Endothelial cell of umbilical vein (primary cell): Measurements from ENCODE around the gene C1orf226. TPM values are rescaled to one million over a fixed set of nuclear protein-coding genes. Genes with fewer than 3 reads are reported as not detected.

Experiments used
- BruUV-seq: library from RNA; stranded (reverse); fragments of 400-500 nt; replicated peaks from 2 replicates; lab custom pipeline; 2021; lab: Mats Ljungman, UMichigan
- CTCF ChIA-PET: fragments of 300-600, 350-600 bp; sonication (Branson Sonifier 250); formaldehyde crosslinking; loops from one replicate; lab custom pipeline; 2021; ENCODE audit warnings: antibody characterized with exemption, inconsistent platforms; lab: Charles Lee
- POLR2A ChIA-PET: fragments of 300-600, 350-600 bp; sonication (Branson Sonifier 250); formaldehyde crosslinking; loops from one replicate; lab custom pipeline; 2021; ENCODE audit warnings: antibody characterized with exemption, inconsistent platforms; lab: Charles Lee
- DNase-seq: peaks from one replicate; pipeline ENCODE4 v3.0.0-alpha.2; 2011; ENCODE audit warnings: low read depth, low spot score
- FAIRE-seq: peaks from 2 replicates; lab custom pipeline; 2011; peaks lifted over from hg19 to GRCh38; lab: Jason Lieb, UNC
- H2AFZ ChIP-seq: 2 replicates; pipeline ENCODE4 v1.6.0; 2012; ENCODE audit warnings: low read depth, low read length, control low read depth, inconsistent platforms
- H3K27ac ChIP-seq: 2 replicates; pipeline ENCODE4 v1.5.1; 2011; ENCODE audit warnings: low read depth, mild to moderate bottlenecking, control low read depth, low read length, moderate library complexity; ENCODE audit not compliant: insufficient read depth
- H3K27me3 ChIP-seq, 2 experiments: 2 replicates each; pipeline versions ENCODE4 v1.6.0 to v1.6.1; 2011; ENCODE audit warnings: low read length in 2 of 2, mixed read lengths in 1 of 2; ENCODE audit not compliant: control insufficient read depth in 2 of 2, insufficient read depth in 2 of 2
- H3K36me3 ChIP-seq, 2 experiments: 2 replicates in 1 of 2; 3 replicates in 1 of 2; pipeline ENCODE4 v1.5.1; 2011; ENCODE audit warnings: low read length in 2 of 2, mild to moderate bottlenecking in 1 of 2, moderate library complexity in 1 of 2; ENCODE audit not compliant: control insufficient read depth in 2 of 2, insufficient read depth in 2 of 2; ENCODE audit errors: extremely low read depth in 1 of 2
- H3K4me1 ChIP-seq: 3 replicates; pipeline ENCODE4 v1.5.1; 2011; ENCODE audit warnings: mild to moderate bottlenecking, low read length; ENCODE audit not compliant: control insufficient read depth, insufficient read depth; ENCODE audit errors: extremely low read depth
- H3K4me2 ChIP-seq: 2 replicates; pipeline ENCODE4 v1.6.1; 2011; ENCODE audit warnings: low read length, control low read depth, mixed read lengths; ENCODE audit not compliant: insufficient read depth
- H3K4me3 ChIP-seq, 3 experiments: fragments of 200-600 bp in 1 of 3; sonication (generic), shearing (Covaris generic) in 1 of 3; replicated peaks in 1 of 3; 2 replicates each; pipeline ENCODE4 v1.5.1; 2011 to 2016; ENCODE audit warnings: control low read depth in 3 of 3, low read length in 3 of 3, mild to moderate bottlenecking in 2 of 3, inconsistent platforms in 1 of 3, low read depth in 1 of 3, moderate library complexity in 1 of 3; ENCODE audit not compliant: insufficient read depth in 1 of 3
- H3K79me2 ChIP-seq: 2 replicates; pipeline ENCODE4 v1.6.0; 2012; ENCODE audit warnings: low read length, inconsistent platforms; ENCODE audit not compliant: control insufficient read depth, insufficient read depth
- H3K9ac ChIP-seq: replicated peaks from 2 replicates; pipeline ENCODE3; 2011; ENCODE audit warnings: low read length, control low read depth; ENCODE audit not compliant: insufficient read depth; ENCODE audit errors: extremely low read depth
- H3K9me1 ChIP-seq: replicated peaks from 3 replicates; pipeline ENCODE4 v1.6.0; 2011; ENCODE audit warnings: mild to moderate bottlenecking, low read length; ENCODE audit not compliant: control insufficient read depth, insufficient read depth; ENCODE audit errors: extremely low read depth
- H3K9me3 ChIP-seq: replicated peaks from 2 replicates; pipeline ENCODE4 v1.5.1; 2012; ENCODE audit warnings: low read length, inconsistent platforms; ENCODE audit not compliant: control insufficient read depth, insufficient read depth
- H4K20me1 ChIP-seq: replicated peaks from 2 replicates; pipeline ENCODE3; 2011; ENCODE audit warnings: mild to moderate bottlenecking, low read length; ENCODE audit not compliant: control insufficient read depth, insufficient read depth; ENCODE audit errors: extremely low read depth
- CTCF ChIP-seq, 2 donors: IDR thresholded peaks; 1 replicate in 1 of 2; 2 replicates in 1 of 2; pipeline ENCODE4 v1.5.1; 2011; ENCODE audit warnings: low read length in 2 of 2, mild to moderate bottlenecking in 2 of 2, moderate library complexity in 2 of 2, control low read depth in 1 of 2, inconsistent platforms in 1 of 2, low read depth in 1 of 2; ENCODE audit not compliant: insufficient read depth in 1 of 2; ENCODE audit errors: extremely low read depth in 1 of 2
- EZH2 ChIP-seq: IDR thresholded peaks from 2 replicates; pipeline ENCODE4 v1.6.1; 2012; ENCODE audit warnings: borderline replicate concordance, low read depth, mild to moderate bottlenecking, moderate library complexity, low read length, inconsistent platforms; ENCODE audit not compliant: severe bottlenecking
- FOS ChIP-seq: IDR thresholded peaks from 2 replicates; pipeline ENCODE4 v1.6.1; 2011; ENCODE audit warnings: mild to moderate bottlenecking, low read length, moderate library complexity, borderline replicate concordance; ENCODE audit not compliant: insufficient read depth
- GATA2 ChIP-seq: IDR thresholded peaks from 2 replicates; pipeline ENCODE4 v1.7.0; 2011; ENCODE audit warnings: low read depth, mild to moderate bottlenecking, moderate library complexity, mixed read lengths, low read length; ENCODE audit not compliant: insufficient read length, insufficient read depth
- JUN ChIP-seq: IDR thresholded peaks from 2 replicates; pipeline ENCODE4 v1.6.1; 2011; ENCODE audit warnings: borderline replicate concordance, low read depth; ENCODE audit not compliant: insufficient read length, insufficient read depth
- MAX ChIP-seq: IDR thresholded peaks from 2 replicates; pipeline ENCODE4 v1.6.1; 2011; ENCODE audit not compliant: insufficient read depth, insufficient read length
- MYC ChIP-seq: IDR thresholded peaks from one replicate; pipeline ENCODE4 v1.6.1; 2011; ENCODE audit warnings: mild to moderate bottlenecking, low read depth, low read length
- POLR2A ChIP-seq: IDR thresholded peaks from 2 replicates; pipeline ENCODE4 v1.6.1; 2012; ENCODE audit warnings: low read depth, mild to moderate bottlenecking, control low read depth, low read length
- POLR2AphosphoS5 ChIP-seq: IDR thresholded peaks from 2 replicates; pipeline ENCODE4 v1.6.1; 2012; ENCODE audit warnings: low read depth, mild to moderate bottlenecking, control low read depth, low read length, moderate library complexity; ENCODE audit not compliant: insufficient read depth
- dilution Hi-C: fragments of 300-500 bp; cut with MboI; formaldehyde crosslinking; loops from one replicate; pipeline ENCODE4 v1.15.0; 2019; ENCODE audit warnings: low sequenced_read_pairs; ENCODE audit not compliant: extremely low pct_ligation_motif_present
- intact Hi-C: fragments of 100-400 bp; cut with micrococcal nuclease; formaldehyde crosslinking; loops from one replicate; pipeline ENCODE4 v1.10.0; 2022
- polyA plus RNA-seq, 4 experiments: library from polyadenylated mRNA; depleted of rRNA in 3 of 4; stranded (reverse) in 3 of 4; unstranded in 1 of 4; fragments of >200 nt; gene quantifications; 2 replicates each; pipeline versions ENCODE4 v1.2.1 to v1.2.3, GENCODE V29; 2011 to 2012; ENCODE audit warnings: missing spikeins in 1 of 4
- total RNA-seq: library from RNA; stranded (reverse); gene quantifications from 2 replicates; pipeline ENCODE4 v1.2.3, GENCODE V29; 2021

C1orf226 gene
- total and polyA plus RNA-seq, 2 donors (not counting 3 experiments of a cell fraction or from before 2014, with no cell fraction given), result 2.5 to 4.2 TPM

- no peak overlapping the region for H3K4me3 ChIP-seq
- H3K4me2 ChIP-seq, result no peak overlapping the region
- CTCF ChIA-PET, result interaction anchor here (4.4 kb wide), 1 partner anchor 12 kb away, joined by 24 read pairs; no protein-coding TSS in a partner anchor
- no peaks in the 10 kb centered on the region for H3K4me1 ChIP-seq
- H4K20me1 ChIP-seq, result no peaks in the 10 kb centered on the region
- no TSS peak for BruUV-seq
- H3K9ac ChIP-seq, result no peak overlapping the region
- dilution Hi-C loops (no loop called here), intact Hi-C loops (no loop called here)
- TF ChIP-seq MYC, result no peak
- no peak for TF ChIP-seq FOS
- no peak for TF ChIP-seq POLR2AphosphoS5
- no peaks in the 10 kb centered on the region for H3K79me2 ChIP-seq
- peaks cover 0 to 4% of the 10 kb centered on the region in 2 experiments for H3K36me3 ChIP-seq
- DNase-seq, result no peak
- POLR2A ChIA-PET, result no interaction called here
- no peaks in the 10 kb centered on the region for H3K27me3 ChIP-seq
- H3K27ac ChIP-seq, result no peak overlapping the region
- no peak overlapping the region for H2AFZ ChIP-seq
- FAIRE-seq, result no peak
- H3K9me1 ChIP-seq, result no peaks in the 10 kb centered on the region
- H3K9me3 ChIP-seq, result no peaks in the 10 kb centered on the region
Observed at GRCh38 chr1:162369571-162369970, 12.0 kb upstream of the C1orf226 start.

GRCh38 chr1:162370161-162370560 lies 11.4 kb upstream of the C1orf226 start:
- Histone ChIP-seq H3K4me3 (no peak overlapping the region), H3K27ac (no peak overlapping the region), H3K9me1 (no peaks in the 10 kb centered on the region), H3K27me3 (no peaks in the 10 kb centered on the region), H3K9ac (no peak overlapping the region), H3K36me3 (peaks cover 0 to 4% of the 10 kb centered on the region in 2 experiments), H3K9me3 (no peaks in the 10 kb centered on the region), H3K79me2 (no peaks in the 10 kb centered on the region), H3K4me2 (no peak overlapping the region), H4K20me1 (no peaks in the 10 kb centered on the region), H2AFZ (no peak overlapping the region), H3K4me1 (no peaks in the 10 kb centered on the region)
- no peak for FAIRE-seq
- BruUV-seq, result no TSS peak
- dilution Hi-C loops, result no loop called here
- TF ChIP-seq GATA2, result no peak
- no peak for TF ChIP-seq MAX
- TF ChIP-seq FOS, result no peak
- TF ChIP-seq CTCF (IDR thresholded peaks at IDR 0.05; ENCODE audit: extremely low read depth in 1 of 2, insufficient read depth in 1 of 2, low read depth in 1 of 2, low read length in 2 of 2), result no peak
- TF ChIP-seq MYC, result no peak
- no peak for TF ChIP-seq JUN
- TF ChIP-seq POLR2A, result no peak
- TF ChIP-seq EZH2, result no peak
- TF ChIP-seq POLR2AphosphoS5, result no peak
- intact Hi-C loops, result no loop called here
- POLR2A ChIA-PET, result no interaction called here
- DNase-seq, result no peak
- CTCF ChIA-PET, result interaction anchor here (1.1 kb wide), 1 partner anchor 13 kb away, joined by 3 read pairs; no protein-coding TSS in a partner anchor
